Ishikawa (cell line): ENCODE data around the gene STAT5A.

Source experiments
- CEBPB ChIP-seq: IDR thresholded peaks from 2 replicates; pipeline ENCODE4 v1.6.1; 2012
- CREB1 ChIP-seq: IDR thresholded peaks from 2 replicates; pipeline ENCODE4 v1.6.1; 2012; ENCODE audit warnings: low read depth
- EGR1 ChIP-seq: IDR thresholded peaks from 2 replicates; pipeline ENCODE4 v1.6.1; 2012
- EP300 ChIP-seq: IDR thresholded peaks from 2 replicates; pipeline ENCODE4 v1.6.1; 2012; ENCODE audit warnings: borderline replicate concordance
- FOXM1 ChIP-seq: IDR thresholded peaks from 2 replicates; pipeline ENCODE4 v1.6.1; 2012; ENCODE audit warnings: low read depth, borderline replicate concordance
- NFIC ChIP-seq: IDR thresholded peaks from 2 replicates; pipeline ENCODE4 v1.6.1; 2012
- RAD21 ChIP-seq: IDR thresholded peaks from 2 replicates; pipeline ENCODE4 v1.6.1; 2012; ENCODE audit warnings: low read depth
- TAF1 ChIP-seq: IDR thresholded peaks from 2 replicates; pipeline ENCODE4 v1.6.1; 2012; ENCODE audit warnings: low read depth, mild to moderate bottlenecking
- TCF12 ChIP-seq: IDR thresholded peaks from 2 replicates; pipeline ENCODE4 v1.6.1; 2012; ENCODE audit warnings: low read depth
- TEAD4 ChIP-seq: IDR thresholded peaks from 2 replicates; pipeline ENCODE4 v1.6.1; 2012
- YY1 ChIP-seq: IDR thresholded peaks from 2 replicates; pipeline ENCODE4 v1.6.1; 2012; ENCODE audit warnings: low read depth
- ZBTB7A ChIP-seq: IDR thresholded peaks from 2 replicates; pipeline ENCODE4 v1.6.1; 2012; ENCODE audit warnings: low read depth
- TF ChIP-seq, protein P1 (sequence below): IDR thresholded peaks from 2 replicates; pipeline ENCODE4 v1.6.1; 2012
- TF ChIP-seq, protein P2 (sequence below): IDR thresholded peaks from 2 replicates; pipeline ENCODE4 v1.6.1; 2012
- TF ChIP-seq, protein P3 (sequence below): IDR thresholded peaks from 2 replicates; pipeline ENCODE4 v1.6.1; 2012; ENCODE audit warnings: low read depth, mild to moderate bottlenecking

The STAT5A gene

DNA sequence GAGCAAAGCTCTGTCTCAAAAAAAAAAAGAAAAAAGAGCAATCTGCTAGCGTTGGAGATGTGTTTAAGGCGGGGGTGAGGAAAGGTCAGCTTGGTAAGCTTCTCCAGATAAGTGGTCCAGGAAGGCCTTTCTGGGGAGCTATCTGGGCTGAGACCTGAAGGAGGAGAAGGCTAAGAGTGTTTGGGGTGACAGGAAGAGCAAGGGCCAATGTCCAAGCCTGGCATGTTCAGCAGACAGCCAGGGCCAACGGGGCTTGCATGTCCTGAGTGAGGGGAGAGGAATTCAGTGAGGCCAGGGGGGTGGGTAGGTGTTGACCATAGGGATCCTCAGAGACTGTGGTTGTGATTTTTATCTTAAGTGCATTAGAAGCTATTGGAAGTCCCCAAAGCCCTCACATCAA, 15.4 kb downstream of the STAT5A start:
- no peak for TF ChIP-seq TAF1
- TF ChIP-seq, protein P1, sequence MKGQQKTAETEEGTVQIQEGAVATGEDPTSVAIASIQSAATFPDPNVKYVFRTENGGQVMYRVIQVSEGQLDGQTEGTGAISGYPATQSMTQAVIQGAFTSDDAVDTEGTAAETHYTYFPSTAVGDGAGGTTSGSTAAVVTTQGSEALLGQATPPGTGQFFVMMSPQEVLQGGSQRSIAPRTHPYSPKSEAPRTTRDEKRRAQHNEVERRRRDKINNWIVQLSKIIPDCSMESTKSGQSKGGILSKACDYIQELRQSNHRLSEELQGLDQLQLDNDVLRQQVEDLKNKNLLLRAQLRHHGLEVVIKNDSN = no peak
- no peak for TF ChIP-seq EP300
- no peak for TF ChIP-seq ZBTB7A
- no peak for TF ChIP-seq CEBPB
- TF ChIP-seq, protein P2, sequence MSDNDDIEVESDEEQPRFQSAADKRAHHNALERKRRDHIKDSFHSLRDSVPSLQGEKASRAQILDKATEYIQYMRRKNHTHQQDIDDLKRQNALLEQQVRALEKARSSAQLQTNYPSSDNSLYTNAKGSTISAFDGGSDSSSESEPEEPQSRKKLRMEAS = no peak
- TF ChIP-seq NFIC = no peak
- TF ChIP-seq FOXM1 = no peak
- no peak for TF ChIP-seq YY1
- no peak for TF ChIP-seq EGR1
- TF ChIP-seq TCF12 = no peak
- TF ChIP-seq CREB1 = no peak
- TF ChIP-seq TEAD4 = no peak
- TF ChIP-seq, protein P3, sequence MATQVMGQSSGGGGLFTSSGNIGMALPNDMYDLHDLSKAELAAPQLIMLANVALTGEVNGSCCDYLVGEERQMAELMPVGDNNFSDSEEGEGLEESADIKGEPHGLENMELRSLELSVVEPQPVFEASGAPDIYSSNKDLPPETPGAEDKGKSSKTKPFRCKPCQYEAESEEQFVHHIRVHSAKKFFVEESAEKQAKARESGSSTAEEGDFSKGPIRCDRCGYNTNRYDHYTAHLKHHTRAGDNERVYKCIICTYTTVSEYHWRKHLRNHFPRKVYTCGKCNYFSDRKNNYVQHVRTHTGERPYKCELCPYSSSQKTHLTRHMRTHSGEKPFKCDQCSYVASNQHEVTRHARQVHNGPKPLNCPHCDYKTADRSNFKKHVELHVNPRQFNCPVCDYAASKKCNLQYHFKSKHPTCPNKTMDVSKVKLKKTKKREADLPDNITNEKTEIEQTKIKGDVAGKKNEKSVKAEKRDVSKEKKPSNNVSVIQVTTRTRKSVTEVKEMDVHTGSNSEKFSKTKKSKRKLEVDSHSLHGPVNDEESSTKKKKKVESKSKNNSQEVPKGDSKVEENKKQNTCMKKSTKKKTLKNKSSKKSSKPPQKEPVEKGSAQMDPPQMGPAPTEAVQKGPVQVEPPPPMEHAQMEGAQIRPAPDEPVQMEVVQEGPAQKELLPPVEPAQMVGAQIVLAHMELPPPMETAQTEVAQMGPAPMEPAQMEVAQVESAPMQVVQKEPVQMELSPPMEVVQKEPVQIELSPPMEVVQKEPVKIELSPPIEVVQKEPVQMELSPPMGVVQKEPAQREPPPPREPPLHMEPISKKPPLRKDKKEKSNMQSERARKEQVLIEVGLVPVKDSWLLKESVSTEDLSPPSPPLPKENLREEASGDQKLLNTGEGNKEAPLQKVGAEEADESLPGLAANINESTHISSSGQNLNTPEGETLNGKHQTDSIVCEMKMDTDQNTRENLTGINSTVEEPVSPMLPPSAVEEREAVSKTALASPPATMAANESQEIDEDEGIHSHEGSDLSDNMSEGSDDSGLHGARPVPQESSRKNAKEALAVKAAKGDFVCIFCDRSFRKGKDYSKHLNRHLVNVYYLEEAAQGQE = no peak

DNA sequence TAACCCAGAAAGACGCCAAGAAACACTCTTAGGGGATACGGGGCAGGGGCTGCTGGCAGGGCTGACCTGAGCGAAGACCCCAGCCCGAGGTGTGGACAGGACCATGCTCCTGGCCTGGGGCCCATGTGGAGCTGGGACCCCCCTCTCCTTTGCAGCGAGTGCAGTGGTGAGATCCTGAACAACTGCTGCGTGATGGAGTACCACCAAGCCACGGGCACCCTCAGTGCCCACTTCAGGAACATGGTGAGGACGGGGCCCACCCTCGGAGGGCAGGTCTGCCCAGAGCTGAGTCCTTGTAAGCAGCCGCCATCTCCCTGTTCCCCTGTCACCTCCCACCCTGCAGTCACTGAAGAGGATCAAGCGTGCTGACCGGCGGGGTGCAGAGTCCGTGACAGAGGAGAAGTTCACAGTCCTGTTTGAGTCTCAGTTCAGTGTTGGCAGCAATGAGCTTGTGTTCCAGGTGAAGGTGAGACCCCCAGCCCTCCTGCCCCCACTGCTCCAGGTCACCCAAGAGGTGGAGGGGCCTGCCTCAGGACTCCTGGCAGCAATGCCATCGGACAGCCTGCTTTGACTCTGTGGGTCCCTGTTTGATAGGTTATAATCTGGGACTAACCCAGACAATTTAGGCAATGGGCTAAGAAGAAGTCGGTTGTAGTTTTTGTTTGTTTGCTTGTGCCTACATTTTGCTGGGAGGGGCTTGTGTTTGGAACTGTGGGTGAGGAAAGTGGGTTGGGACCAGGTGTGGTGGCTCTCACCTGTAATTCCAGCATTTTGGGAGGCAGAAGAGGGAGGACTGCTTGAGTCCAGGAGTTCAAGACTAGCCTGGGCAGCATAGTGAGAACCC, 16.1 kb downstream of the STAT5A start:
- TF ChIP-seq, protein P3 = no peak
- TF ChIP-seq TAF1 (no peak), EGR1 (no peak), RAD21 (no peak), FOXM1 (no peak), YY1 (no peak), CREB1 (no peak)
- TF ChIP-seq, protein P1 = no peak
- TF ChIP-seq, protein P2 = no peak

DNA sequence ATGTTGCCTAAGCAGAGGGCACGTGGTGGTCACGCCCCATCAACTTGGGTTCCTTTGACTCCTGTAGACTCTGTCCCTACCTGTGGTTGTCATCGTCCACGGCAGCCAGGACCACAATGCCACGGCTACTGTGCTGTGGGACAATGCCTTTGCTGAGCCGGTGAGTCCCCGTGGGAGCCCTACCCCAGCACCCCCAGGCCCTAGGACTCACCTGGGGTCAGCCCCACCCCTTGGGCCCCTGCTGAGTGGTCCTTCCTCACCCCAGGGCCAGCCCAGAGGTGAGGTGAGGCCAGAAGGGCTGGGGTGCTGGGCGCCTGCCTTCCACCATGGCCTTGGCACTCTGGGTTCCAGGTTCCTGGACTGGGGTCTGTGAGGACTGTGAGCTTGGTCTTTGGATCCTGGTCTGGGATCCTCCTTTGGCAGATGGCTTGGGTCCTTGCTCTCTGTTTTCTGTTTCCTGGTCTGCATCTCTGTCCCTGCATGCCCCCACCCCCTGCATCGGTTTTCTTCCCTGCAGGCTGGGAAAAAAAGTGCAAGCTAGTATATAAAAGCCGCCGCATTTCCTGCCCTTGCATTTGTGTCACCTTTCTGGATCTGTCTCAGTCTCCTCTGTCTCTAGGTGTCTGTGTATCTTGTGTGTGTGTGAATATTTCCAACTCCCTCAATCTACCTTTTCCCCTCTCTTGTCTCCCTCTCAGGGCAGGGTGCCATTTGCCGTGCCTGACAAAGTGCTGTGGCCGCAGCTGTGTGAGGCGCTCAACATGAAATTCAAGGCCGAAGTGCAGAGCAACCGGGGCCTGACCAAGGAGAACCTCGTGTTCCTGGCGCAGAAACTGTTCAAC, 17.5 kb downstream of the STAT5A start:
- TF ChIP-seq, protein P1 = no peak
- TF ChIP-seq, protein P2 = no peak
- TF ChIP-seq RAD21 = no peak
- TF ChIP-seq, protein P3 = no peak
- TF ChIP-seq NFIC = no peak
- TF ChIP-seq YY1 = no peak
- TF ChIP-seq CREB1 = no peak
- no peak for TF ChIP-seq TAF1
- no peak for TF ChIP-seq EGR1
- no peak for TF ChIP-seq TCF12
- TF ChIP-seq TEAD4 = no peak
- TF ChIP-seq ZBTB7A = no peak
- no peak for TF ChIP-seq CEBPB
- TF ChIP-seq FOXM1 = no peak
- TF ChIP-seq EP300 = no peak
